MM.1S (cell line): Measurements from ENCODE around the gene MOB2.

Source experiments
- DNase-seq: peaks from one replicate; pipeline ENCODE4 v3.0.0-alpha.2; 2015
- H2AFZ ChIP-seq: fragments of 300-600 bp; sonication (generic); 2 replicates; pipeline ENCODE4 v1.6.0; 2016; ENCODE audit warnings: antibody characterized with exemption, low read length
- H3F3A ChIP-seq: fragments of 300-600 bp; sonication (generic); 2 replicates; pipeline ENCODE4 v1.6.1; 2016; ENCODE audit warnings: mild to moderate bottlenecking, antibody characterized with exemption, low read length, moderate library complexity, mixed read lengths; ENCODE audit not compliant: insufficient read depth
- H3K27ac ChIP-seq: fragments of 300-600 bp; sonication (generic); 2 replicates; pipeline ENCODE4 v1.5.1; 2016; ENCODE audit warnings: mild to moderate bottlenecking, low read length
- H3K27me3 ChIP-seq: fragments of 300-600 bp; sonication (generic); replicated peaks from 2 replicates; pipeline ENCODE4 v1.6.0; 2016; ENCODE audit warnings: low read length; ENCODE audit not compliant: insufficient read depth
- H3K36me3 ChIP-seq: fragments of 300-600 bp; sonication (generic); replicated peaks from 2 replicates; pipeline ENCODE4 v1.6.1; 2016; ENCODE audit warnings: mild to moderate bottlenecking, low read length, mixed read lengths; ENCODE audit not compliant: insufficient read depth
- H3K4me1 ChIP-seq: fragments of 300-600 bp; sonication (generic); 2 replicates; pipeline ENCODE4 v1.6.1; 2016; ENCODE audit warnings: low read length, mixed read lengths
- H3K4me2 ChIP-seq: fragments of 300-600 bp; sonication (generic); 2 replicates; pipeline ENCODE4 v1.6.0; 2016; ENCODE audit warnings: low read depth, low read length
- H3K4me3 ChIP-seq: fragments of 300-600 bp; sonication (generic); 2 replicates; pipeline ENCODE4 v1.5.1; 2016; ENCODE audit warnings: low read length, mixed read lengths
- H3K79me2 ChIP-seq: fragments of 300-600 bp; sonication (generic); 2 replicates; pipeline ENCODE4 v1.6.1; 2016; ENCODE audit warnings: mixed run types, low read length, mixed read lengths
- H3K9ac ChIP-seq: fragments of 300-600 bp; sonication (generic); 2 replicates; pipeline ENCODE4 v1.6.1; 2016; ENCODE audit warnings: low read length, mixed read lengths
- H3K9me2 ChIP-seq: fragments of 300-600 bp; sonication (generic); replicated peaks from 2 replicates; pipeline ENCODE4 v1.6.1; 2016; ENCODE audit warnings: mild to moderate bottlenecking, low read length, mixed read lengths; ENCODE audit not compliant: insufficient read depth
- H3K9me3 ChIP-seq: fragments of 300-600 bp; sonication (generic); replicated peaks from 2 replicates; pipeline ENCODE4 v1.6.1; 2016; ENCODE audit warnings: mild to moderate bottlenecking, low read length, mixed read lengths; ENCODE audit not compliant: insufficient read depth
- H4K20me1 ChIP-seq: fragments of 300-600 bp; sonication (generic); 2 replicates; pipeline ENCODE4 v1.6.1; 2016; ENCODE audit warnings: mild to moderate bottlenecking, low read length, moderate library complexity, mixed read lengths; ENCODE audit not compliant: insufficient read depth
- CTCF ChIP-seq: fragments of 300-600 bp; sonication (generic); IDR thresholded peaks from 2 replicates; pipeline ENCODE4 v1.5.1; 2016; ENCODE audit warnings: antibody characterized with exemption, low read length, mixed read lengths
- EZH2 ChIP-seq: fragments of 300-600 bp; sonication (generic); optimal IDR thresholded peaks from 2 replicates; pipeline ENCODE3; 2017; ENCODE audit warnings: low read depth, mild to moderate bottlenecking, antibody characterized with exemption, low read length, mixed read lengths
- EZH2phosphoT487 ChIP-seq: fragments of 300-600 bp; sonication (generic); IDR thresholded peaks from 2 replicates; pipeline ENCODE4 v1.6.1; 2018; ENCODE audit warnings: antibody characterized with exemption, low read length

MOB2 gene

DNA sequence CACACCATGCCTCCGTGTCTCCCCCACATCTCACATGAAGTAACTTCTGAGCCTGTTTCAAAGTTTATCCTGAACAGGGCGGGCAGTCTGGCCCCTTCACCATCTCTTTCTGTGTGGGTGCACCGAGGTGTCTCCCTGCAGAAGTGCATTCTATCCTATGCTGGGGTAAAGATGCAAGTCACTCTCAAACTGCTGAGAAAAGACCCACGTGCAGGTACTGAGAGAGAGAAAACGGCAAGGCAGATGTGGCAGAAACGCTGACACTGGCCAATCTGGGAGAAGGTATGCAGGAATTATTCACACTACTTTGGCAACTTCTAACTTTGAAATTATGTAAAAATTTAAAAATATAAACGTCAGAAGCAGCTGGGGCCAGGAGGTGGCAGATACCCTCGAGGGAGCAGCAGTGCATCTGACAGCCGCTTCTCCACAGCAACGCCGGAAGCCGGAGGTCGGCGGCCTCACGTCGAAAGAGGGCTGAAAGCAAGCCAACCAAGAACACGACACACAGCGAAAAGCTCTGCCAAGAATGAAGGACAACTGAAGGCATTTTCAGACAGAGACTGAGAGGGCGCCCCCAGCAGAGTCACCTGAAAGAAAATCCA is 34.2 kb upstream of the MOB2 start:
- Histone ChIP-seq H3K4me3 (no peak overlapping the region), H3K9ac (no peak overlapping the region), H3K9me3 (no peaks in the 10 kb centered on the region), H3K36me3 (no peaks in the 10 kb centered on the region), H3K9me2 (no peaks in the 10 kb centered on the region), H3K27ac (no peak overlapping the region), H3K4me1 (no peaks in the 10 kb centered on the region), H3K79me2 (peaks cover 33% of the 10 kb centered on the region), H4K20me1 (0 out of 2 replicates have a peak, but pooled peaks cover 6% of the 10 kb centered on the region), H3K27me3 (no peaks in the 10 kb centered on the region), H3K4me2 (no peak overlapping the region), H3F3A (no peaks in the 10 kb centered on the region), H2AFZ (no peak overlapping the region)
- DNase-seq, result no peak
- TF ChIP-seq CTCF, result no peak
- no peak for TF ChIP-seq EZH2
- TF ChIP-seq EZH2phosphoT487, result no peak

DNA sequence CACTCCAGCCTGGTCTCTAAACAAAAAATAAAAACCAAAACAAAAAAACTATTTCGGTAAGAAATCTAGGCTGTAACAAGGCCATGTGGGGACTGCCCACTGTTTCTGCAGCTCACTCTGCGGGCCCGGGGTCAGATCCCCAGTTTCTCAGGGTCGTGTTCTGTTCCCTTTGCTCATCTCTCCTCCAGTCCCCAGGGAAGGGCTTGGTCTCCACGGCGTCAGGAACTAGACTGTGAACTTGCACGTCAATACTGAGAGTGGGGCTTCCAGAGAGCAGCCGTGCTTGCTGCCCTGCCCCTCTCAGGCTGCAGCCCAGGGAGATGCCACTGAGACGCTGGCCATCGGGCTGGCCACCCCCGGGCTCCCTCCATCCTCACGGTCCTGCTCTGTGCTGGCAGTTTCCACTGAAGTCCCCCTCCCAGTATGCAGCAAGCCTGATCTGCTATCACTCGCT is 33.7 kb upstream of the MOB2 start:
- DNase-seq, result no peak
- Histone ChIP-seq H3K9ac (no peak overlapping the region), H3K79me2 (peaks cover 36% of the 10 kb centered on the region), H3K36me3 (no peaks in the 10 kb centered on the region), H3K9me3 (no peaks in the 10 kb centered on the region), H3K4me1 (no peaks in the 10 kb centered on the region), H4K20me1 (peaks cover 6% of the 10 kb centered on the region; the same call in 1 of the 2 replicates), H3K4me2 (no peak overlapping the region), H3K27me3 (no peaks in the 10 kb centered on the region), H3K27ac (no peak overlapping the region), H3K4me3 (no peak overlapping the region), H3K9me2 (no peaks in the 10 kb centered on the region), H3F3A (no peaks in the 10 kb centered on the region), H2AFZ (no peak overlapping the region)
- TF ChIP-seq EZH2 (no peak), CTCF (no peak), EZH2phosphoT487 (no peak)

GRCh38 chr11:1519028-1520010 is 32.7 kb upstream of the MOB2 start:
- no peak overlapping the region for H3K27ac ChIP-seq
- H3F3A ChIP-seq, result no peaks in the 10 kb centered on the region
- no peak overlapping the region for H3K4me2 ChIP-seq
- H3K27me3 ChIP-seq, result no peaks in the 10 kb centered on the region
- peaks cover 42% of the 10 kb centered on the region for H3K79me2 ChIP-seq
- no peaks in the 10 kb centered on the region for H3K36me3 ChIP-seq
- H3K4me1 ChIP-seq, result no peaks in the 10 kb centered on the region
- no peak overlapping the region for H2AFZ ChIP-seq
- H3K9me3 ChIP-seq, result no peaks in the 10 kb centered on the region
- H4K20me1 ChIP-seq, result peaks cover 6% of the 10 kb centered on the region; the same call in 1 of the 2 replicates
- H3K4me3 ChIP-seq, result no peak overlapping the region
- H3K9ac ChIP-seq, result no peak overlapping the region
- no peak for DNase-seq
- H3K9me2 ChIP-seq, result no peaks in the 10 kb centered on the region
- TF ChIP-seq CTCF (no peak), EZH2 (no peak), EZH2phosphoT487 (no peak)
